Activated T-helper 17 cell treated with anti-CD3 and anti-CD28 coated beads, Interleukin-2, amount 50 U/mL, for 72 hours (primary cell): Measurements from ENCODE around the gene DALRD3. TPM values are rescaled to one million over a fixed set of nuclear protein-coding genes. Genes with fewer than 3 reads are reported as not detected.

Experiments
- ATAC-seq: fragments of 150-1000 bp; cut with Tn5 transposase; replicated peaks from 2 replicates; pipeline ENCODE4 v1.10.0; 2021; ENCODE audit warnings: mild to moderate bottlenecking, moderate library complexity
- H3K27ac Mint-ChIP-seq: one replicate; pipeline ENCODE4 v1.8.0; 2022; ENCODE audit warnings: mixed read lengths
- H3K27me3 Mint-ChIP-seq: one replicate; pipeline ENCODE4 v1.8.0; 2022; ENCODE audit warnings: mixed read lengths
- H3K36me3 Mint-ChIP-seq: one replicate; pipeline ENCODE4 v1.8.0; 2022; ENCODE audit warnings: low read depth, mild to moderate bottlenecking, mixed read lengths
- H3K4me1 Mint-ChIP-seq: one replicate; pipeline ENCODE4 v1.8.0; 2022; ENCODE audit warnings: mixed read lengths
- H3K4me3 Mint-ChIP-seq: one replicate; pipeline ENCODE4 v1.8.0; 2022; ENCODE audit warnings: mild to moderate bottlenecking, mixed read lengths
- H3K9me3 Mint-ChIP-seq: one replicate; pipeline ENCODE4 v1.8.0; 2022; ENCODE audit warnings: mixed read lengths
- total RNA-seq, 2 donors: library from RNA; stranded (reverse); gene quantifications; one replicate each; pipeline ENCODE4 v1.2.3, GENCODE V29; 2022

DALRD3 gene, protein sequence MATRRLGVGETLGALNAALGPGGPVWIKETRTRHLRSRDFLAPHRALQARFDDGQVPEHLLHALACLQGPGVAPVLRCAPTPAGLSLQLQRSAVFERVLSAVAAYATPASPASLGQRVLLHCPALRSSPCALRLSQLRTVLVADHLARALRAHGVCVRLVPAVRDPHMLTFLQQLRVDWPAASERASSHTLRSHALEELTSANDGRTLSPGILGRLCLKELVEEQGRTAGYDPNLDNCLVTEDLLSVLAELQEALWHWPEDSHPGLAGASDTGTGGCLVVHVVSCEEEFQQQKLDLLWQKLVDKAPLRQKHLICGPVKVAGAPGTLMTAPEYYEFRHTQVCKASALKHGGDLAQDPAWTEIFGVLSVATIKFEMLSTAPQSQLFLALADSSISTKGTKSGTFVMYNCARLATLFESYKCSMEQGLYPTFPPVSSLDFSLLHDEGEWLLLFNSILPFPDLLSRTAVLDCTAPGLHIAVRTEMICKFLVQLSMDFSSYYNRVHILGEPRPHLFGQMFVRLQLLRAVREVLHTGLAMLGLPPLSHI
- 10 to 100 TPM; 20.9 to 21.2 TPM for total RNA-seq

DNA sequence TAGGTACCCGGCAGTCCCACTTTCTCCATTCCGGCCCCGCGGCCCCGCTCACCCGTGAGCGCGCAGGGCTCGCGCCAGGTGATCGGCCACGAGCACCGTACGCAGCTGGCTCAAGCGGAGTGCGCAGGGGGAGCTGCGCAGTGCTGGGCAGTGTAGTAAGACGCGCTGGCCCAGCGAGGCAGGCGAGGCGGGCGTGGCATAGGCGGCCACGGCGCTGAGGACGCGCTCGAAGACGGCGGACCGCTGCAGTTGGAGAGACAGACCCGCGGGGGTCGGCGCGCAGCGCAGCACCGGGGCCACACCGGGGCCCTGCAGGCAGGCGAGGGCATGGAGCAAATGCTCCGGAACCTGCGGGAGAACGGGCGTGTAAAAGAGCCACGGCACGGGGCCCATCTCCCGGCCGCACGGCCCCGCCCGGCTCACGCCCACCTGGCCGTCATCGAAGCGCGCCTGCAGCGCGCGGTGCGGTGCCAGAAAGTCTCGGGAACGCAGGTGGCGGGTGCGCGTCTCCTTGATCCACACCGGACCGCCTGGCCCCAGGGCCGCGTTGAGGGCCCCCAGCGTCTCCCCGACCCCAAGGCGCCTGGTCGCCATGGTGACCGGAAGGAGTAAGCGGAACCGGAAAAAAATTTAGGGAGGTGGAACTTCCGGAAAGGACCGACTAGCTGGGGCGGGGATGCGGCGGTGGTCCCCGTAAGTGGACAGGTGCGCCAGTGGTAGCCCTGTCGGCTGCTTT is at the start of gene DALRD3:
TSS of gene DALRD3 (minus strand) at position 610 of the 736 bp plus-strand sequence. CDS start at position 594, 16 bp downstream.
- H3K9me3 Mint-ChIP-seq: no peaks in the 10 kb centered on the region
- peak within 1 kb of the TSS; percentile 94 for H3K27ac Mint-ChIP-seq
- ATAC-seq: peak; percentile 7
- peaks cover 3% of the 10 kb centered on the region for H3K4me1 Mint-ChIP-seq
- H3K36me3 Mint-ChIP-seq: peaks cover 45% of the 10 kb centered on the region
- H3K27me3 Mint-ChIP-seq: no peaks in the 10 kb centered on the region
- H3K4me3 Mint-ChIP-seq: peak within 1 kb of the TSS; percentile 90

- Mint-ChIP-seq H3K36me3 (peaks cover 97% of the 10 kb centered on the region), H3K4me3 (no peak overlapping the region), H3K27me3 (no peaks in the 10 kb centered on the region), H3K27ac (no peak overlapping the region), H3K9me3 (no peaks in the 10 kb centered on the region), H3K4me1 (no peaks in the 10 kb centered on the region)
- no peak for ATAC-seq
Measured at GRCh38 chr3:49058011-49058410, 39.6 kb upstream of the DALRD3 start.

- peaks cover 96% of the 10 kb centered on the region for H3K36me3 Mint-ChIP-seq
- H3K4me3 Mint-ChIP-seq: no peak overlapping the region
- peaks cover under 1% of the 10 kb centered on the region for H3K4me1 Mint-ChIP-seq
- no peaks in the 10 kb centered on the region for H3K9me3 Mint-ChIP-seq
- H3K27me3 Mint-ChIP-seq: no peaks in the 10 kb centered on the region
- H3K27ac Mint-ChIP-seq: no peak overlapping the region
- ATAC-seq: no peak
Measured at GRCh38 chr3:49057268-49057667, 38.9 kb upstream of the DALRD3 start.

- ATAC-seq: no peak
- H3K36me3 Mint-ChIP-seq: peaks cover 92% of the 10 kb centered on the region
- H3K27me3 Mint-ChIP-seq: no peaks in the 10 kb centered on the region
- H3K9me3 Mint-ChIP-seq: no peaks in the 10 kb centered on the region
- no peak overlapping the region for H3K4me3 Mint-ChIP-seq
- peak overlapping the region; percentile 28 for H3K27ac Mint-ChIP-seq
- peaks cover 17% of the 10 kb centered on the region for H3K4me1 Mint-ChIP-seq
Measured at GRCh38 chr3:49054344-49054862, 36.0 kb upstream of the DALRD3 start.

- H3K4me3 Mint-ChIP-seq: no peak overlapping the region
- H3K27me3 Mint-ChIP-seq: no peaks in the 10 kb centered on the region
- peaks cover 17% of the 10 kb centered on the region for H3K4me1 Mint-ChIP-seq
- H3K36me3 Mint-ChIP-seq: peaks cover 90% of the 10 kb centered on the region
- ATAC-seq: no peak
- peak overlapping the region; percentile 28 for H3K27ac Mint-ChIP-seq
- no peaks in the 10 kb centered on the region for H3K9me3 Mint-ChIP-seq
Measured at GRCh38 chr3:49053543-49053942, 35.2 kb upstream of the DALRD3 start.

GRCh38 chr3:49035281-49035680 is 16.9 kb upstream of the DALRD3 start:
- Mint-ChIP-seq H3K36me3 (peaks cover 84% of the 10 kb centered on the region), H3K27me3 (no peaks in the 10 kb centered on the region), H3K9me3 (no peaks in the 10 kb centered on the region), H3K27ac (no peak overlapping the region), H3K4me1 (no peaks in the 10 kb centered on the region), H3K4me3 (no peak overlapping the region)
- ATAC-seq: no peak

DNA sequence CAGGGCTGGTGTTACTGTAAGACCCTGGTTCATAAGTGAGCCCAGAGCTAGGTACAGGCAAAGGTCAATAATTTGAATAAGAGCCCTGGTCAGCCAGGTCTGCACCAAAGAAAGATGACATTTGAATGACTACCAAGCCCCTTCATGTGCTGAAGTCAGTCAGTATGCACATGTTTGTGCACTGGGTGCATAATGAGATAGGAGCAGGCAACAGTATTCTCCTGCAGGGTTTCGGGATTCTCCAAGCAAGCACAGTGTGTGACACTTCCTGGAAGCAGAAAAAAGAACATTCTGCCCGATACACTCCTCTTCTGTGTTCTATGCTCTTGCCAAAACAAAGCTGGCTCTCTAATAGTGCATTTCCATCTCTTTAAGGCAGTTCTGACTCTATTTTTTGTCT is 16.3 kb upstream of the DALRD3 start:
- Mint-ChIP-seq H3K27me3 (no peaks in the 10 kb centered on the region), H3K36me3 (peaks cover 84% of the 10 kb centered on the region), H3K4me1 (no peaks in the 10 kb centered on the region), H3K4me3 (no peak overlapping the region), H3K27ac (no peak overlapping the region), H3K9me3 (no peaks in the 10 kb centered on the region)
- ATAC-seq: no peak

DNA sequence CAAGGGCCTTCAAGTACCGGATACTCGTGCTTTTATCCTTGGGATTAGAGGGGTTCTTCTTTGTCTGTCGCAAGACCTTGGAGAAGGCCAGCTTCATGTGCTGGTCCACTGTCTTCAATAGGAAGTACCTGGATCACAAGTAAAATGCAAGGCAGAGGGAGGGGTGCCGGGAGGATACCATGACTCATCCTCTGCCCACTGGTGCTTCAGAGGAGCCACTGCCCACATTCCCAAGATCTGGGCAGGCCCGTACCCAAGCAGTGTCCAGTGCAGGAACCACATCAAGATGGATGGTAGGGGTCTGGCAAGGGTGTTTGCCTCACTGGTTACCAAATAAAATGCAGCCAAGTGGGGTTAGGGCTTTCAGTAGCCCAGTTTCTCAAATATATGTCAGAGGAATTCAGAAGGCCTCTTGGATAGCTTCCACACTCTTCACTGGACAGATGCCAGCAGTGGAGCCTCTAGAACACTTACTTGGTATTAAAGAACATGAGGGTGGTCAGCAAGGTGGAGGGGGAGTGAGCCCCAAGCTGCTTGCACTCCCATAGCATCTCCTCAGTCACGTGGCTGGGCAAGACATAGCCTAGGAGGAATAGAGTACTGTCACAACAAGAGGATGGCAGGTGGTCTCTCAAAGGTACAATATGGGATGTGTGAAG is 14.4 kb upstream of the DALRD3 start:
- no peaks in the 10 kb centered on the region for H3K27me3 Mint-ChIP-seq

GRCh38 chr3:49030321-49030720 is 11.9 kb upstream of the DALRD3 start:
- Mint-ChIP-seq H3K27ac (no peak overlapping the region), H3K4me3 (no peak overlapping the region), H3K9me3 (no peaks in the 10 kb centered on the region), H3K4me1 (peaks cover 27% of the 10 kb centered on the region), H3K27me3 (no peaks in the 10 kb centered on the region), H3K36me3 (peaks cover 100% of the 10 kb centered on the region)
- ATAC-seq: no peak

More for the DNA sequence above, 14.4 kb upstream of the DALRD3 start:
- Mint-ChIP-seq H3K4me3 (no peak overlapping the region), H3K27ac (peak overlapping the region; percentile 66), H3K4me1 (peaks cover 9% of the 10 kb centered on the region), H3K9me3 (no peaks in the 10 kb centered on the region), H3K36me3 (peaks cover 100% of the 10 kb centered on the region)
- ATAC-seq: no peak

DNA sequence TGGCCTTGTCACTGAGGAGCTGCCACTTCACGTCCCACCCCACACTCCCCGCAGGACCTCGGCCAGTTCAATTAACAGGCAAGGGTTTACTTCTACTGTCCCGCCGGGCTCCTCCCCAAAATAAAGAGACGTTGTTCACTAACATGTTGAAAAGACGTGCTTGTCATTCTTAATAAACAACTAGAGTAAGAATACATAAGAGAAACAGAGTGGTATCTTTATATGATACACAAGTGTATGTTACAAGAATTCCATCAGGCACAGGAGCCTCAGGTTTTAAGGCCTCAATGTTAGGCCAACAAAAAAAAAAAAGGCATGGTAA is 11.1 kb upstream of the DALRD3 start:
- Mint-ChIP-seq H3K27ac (peak overlapping the region; percentile 96), H3K27me3 (no peaks in the 10 kb centered on the region), H3K4me3 (peak overlapping the region; percentile 94), H3K9me3 (no peaks in the 10 kb centered on the region), H3K4me1 (peaks cover 27% of the 10 kb centered on the region), H3K36me3 (peaks cover 100% of the 10 kb centered on the region)
- ATAC-seq: no peak

GRCh38 chr3:49028673-49029562 is 10.5 kb upstream of the DALRD3 start, which contains the start of gene IMPDH2:
IMPDH2 (minus strand) TSS chr3:49029398; CDS start chr3:49029350, 48 bp downstream.
- peaks cover 100% of the 10 kb centered on the region for H3K36me3 Mint-ChIP-seq
- peak within 1 kb of the TSS; percentile 94 for H3K4me3 Mint-ChIP-seq
- no peaks in the 10 kb centered on the region for H3K9me3 Mint-ChIP-seq
- no peaks in the 10 kb centered on the region for H3K27me3 Mint-ChIP-seq
- peaks cover 27% of the 10 kb centered on the region for H3K4me1 Mint-ChIP-seq
- peak within 1 kb of the TSS; percentile 96 for H3K27ac Mint-ChIP-seq
- peak; percentile 98 for ATAC-seq

GRCh38 chr3:49028298-49028672 is 9.9 kb upstream of the DALRD3 start:
- H3K4me1 Mint-ChIP-seq: peaks cover 28% of the 10 kb centered on the region
- H3K27me3 Mint-ChIP-seq: no peaks in the 10 kb centered on the region
- peak overlapping the region; percentile 96 for H3K27ac Mint-ChIP-seq

DNA sequence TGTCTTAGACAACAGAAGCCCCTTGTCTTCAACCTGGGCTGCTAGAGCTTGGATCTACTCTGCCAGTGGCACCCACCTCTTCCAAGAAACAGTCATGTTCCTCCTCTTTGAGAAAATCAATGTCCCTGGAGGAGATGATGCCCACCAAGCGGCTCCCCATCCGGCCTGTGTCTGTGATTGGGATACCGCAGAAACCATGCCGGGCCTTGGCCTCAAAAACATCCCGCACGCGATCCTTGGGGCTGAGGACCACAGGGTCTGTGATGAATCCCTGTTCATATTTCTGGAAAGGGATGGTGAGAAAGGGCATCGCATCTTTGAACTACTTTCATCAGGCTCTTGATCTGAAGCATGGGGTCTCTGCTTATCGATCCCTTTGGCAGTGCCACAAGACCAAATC is 9.3 kb upstream of the DALRD3 start:
- Mint-ChIP-seq H3K4me3 (peak overlapping the region; percentile 94), H3K27ac (peak overlapping the region; percentile 96), H3K4me1 (peaks cover 32% of the 10 kb centered on the region), H3K36me3 (peaks cover 100% of the 10 kb centered on the region), H3K27me3 (no peaks in the 10 kb centered on the region), H3K9me3 (no peaks in the 10 kb centered on the region)
- ATAC-seq: no peak

More at GRCh38 chr3:49028298-49028672, 9.9 kb upstream of the DALRD3 start:
- Mint-ChIP-seq H3K9me3 (no peaks in the 10 kb centered on the region), H3K4me3 (peak overlapping the region; percentile 94), H3K36me3 (peaks cover 100% of the 10 kb centered on the region)
- no peak for ATAC-seq
